HG02642 (cell line): Measurements from ENCODE around the gene R3HDM4.

Experiments
- ATAC-seq: cut with Tn5 transposase; IDR thresholded peaks from one replicate; pipeline ENCODE4 v1.9.1; 2021; ENCODE audit warnings: mild to moderate bottlenecking; ENCODE audit not compliant: unreplicated experiment, poor library complexity

Gene R3HDM4

GRCh38 chr19:917323-918151 lies 4.5 kb upstream of the R3HDM4 start, which contains the start of gene KISS1R:
Gene KISS1R, plus strand, starts transcription at chr19:917333. Its CDS starts 170 bp downstream, at chr19:917503.
- no peak for ATAC-seq

DNA sequence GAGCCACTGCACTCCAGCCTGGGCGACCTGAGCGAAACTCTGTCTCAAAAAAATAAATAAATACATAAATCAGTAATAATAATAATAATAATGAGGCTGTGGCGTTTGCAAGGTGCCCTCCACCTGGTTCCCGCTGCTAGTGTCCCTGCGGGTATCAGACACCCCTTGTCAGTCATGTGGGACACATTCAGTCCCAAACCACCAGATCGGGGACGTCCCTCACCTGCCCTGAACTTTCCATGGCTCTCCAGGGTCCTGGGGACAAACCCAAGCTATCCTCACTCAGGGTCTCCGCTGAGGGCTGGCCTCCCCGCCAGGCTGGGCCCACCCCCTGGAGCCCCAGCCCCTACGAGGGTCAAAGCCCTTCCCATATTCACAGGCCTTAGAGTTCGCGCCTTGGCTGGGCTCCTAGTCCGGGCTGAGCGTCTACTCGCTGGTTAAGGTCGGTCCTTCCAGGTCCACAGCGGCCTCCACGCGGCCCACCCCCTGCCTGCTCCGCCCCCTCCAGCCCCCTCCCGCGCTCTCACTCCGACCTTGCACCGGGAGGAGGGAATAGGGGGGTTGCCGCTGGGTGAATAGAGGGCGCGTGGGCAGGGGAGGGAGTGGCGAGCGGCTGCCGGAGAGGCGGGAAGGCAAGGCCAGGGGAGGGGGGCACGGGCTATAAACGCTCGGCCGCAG lies 3.8 kb upstream of the R3HDM4 start:
- ATAC-seq, result no peak

- no peak for ATAC-seq
These were observed 589 bp downstream of the R3HDM4 start for GRCh38 chr19:912181-913079.

DNA sequence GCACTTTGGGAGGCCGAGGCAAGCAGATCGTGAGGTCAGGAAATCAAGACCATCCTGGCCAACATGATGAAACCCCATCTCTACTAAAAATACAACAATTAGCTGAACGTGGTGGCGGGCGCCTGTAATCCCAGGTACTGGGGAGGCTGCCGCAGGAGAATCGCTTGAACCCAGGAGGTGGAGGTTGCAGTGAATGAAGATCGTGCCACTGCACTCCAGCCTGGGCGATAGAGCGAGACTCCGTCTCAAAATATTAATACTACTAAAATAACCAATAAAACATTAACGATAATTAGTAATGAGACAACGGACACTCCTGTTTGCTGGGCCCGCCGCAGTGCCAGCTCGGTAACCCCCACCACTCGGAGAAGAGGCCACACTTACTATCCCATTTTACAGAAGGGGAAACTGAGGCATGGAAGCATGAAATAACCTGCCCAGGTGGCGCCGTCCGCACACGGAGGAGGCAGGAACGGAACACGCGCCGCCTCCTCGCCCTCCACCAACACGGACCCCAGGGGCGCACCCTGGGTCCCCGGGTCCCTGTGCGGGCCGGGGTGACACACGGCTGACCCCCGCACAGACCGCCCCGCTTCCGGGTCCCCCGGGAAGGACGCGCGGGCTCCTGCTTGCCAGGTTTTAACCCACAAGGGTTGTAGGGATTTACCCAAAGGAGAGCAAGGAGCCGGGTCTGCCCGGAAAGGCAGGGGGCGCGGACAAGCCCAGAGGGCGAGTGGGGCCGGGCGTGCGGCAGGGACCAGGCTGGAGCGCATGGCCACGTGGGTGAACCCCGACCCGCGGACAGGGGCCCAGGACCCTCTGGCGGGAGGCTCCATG lies 1.6 kb downstream of the R3HDM4 start:
- no peak for ATAC-seq

DNA sequence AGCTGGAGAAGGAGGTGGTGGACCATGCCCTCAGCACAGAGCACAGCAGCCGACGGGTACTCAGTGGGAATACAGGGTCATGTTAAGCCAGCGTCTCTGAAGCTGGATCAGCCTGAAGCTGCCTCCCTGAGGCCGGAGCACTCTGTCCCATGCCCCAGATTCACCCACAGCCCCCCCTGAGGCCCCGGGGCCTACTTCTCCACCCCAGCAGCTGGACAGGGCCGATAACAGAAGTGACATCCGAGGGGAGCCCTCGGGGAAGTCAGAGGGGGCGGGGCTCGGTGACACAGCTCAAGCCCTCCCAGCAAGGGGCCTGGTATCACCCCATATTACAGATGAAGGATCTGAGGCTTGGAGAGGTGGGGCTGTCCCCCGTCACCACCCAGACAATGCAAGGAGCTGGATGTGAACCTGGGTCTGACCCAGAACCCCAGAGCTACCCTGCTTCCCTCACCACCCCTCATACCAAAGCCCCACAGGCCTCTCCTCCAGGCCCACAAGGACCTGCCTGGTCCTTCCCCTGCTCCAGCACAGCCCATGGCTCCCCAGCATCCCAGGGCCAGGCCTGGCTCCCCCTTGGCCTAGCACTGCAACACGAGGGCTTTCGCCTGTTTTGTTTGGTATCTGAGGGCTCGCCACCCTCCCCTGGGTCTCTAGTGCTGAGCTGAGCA lies 5.7 kb downstream of the R3HDM4 start:
- ATAC-seq, result no peak

DNA sequence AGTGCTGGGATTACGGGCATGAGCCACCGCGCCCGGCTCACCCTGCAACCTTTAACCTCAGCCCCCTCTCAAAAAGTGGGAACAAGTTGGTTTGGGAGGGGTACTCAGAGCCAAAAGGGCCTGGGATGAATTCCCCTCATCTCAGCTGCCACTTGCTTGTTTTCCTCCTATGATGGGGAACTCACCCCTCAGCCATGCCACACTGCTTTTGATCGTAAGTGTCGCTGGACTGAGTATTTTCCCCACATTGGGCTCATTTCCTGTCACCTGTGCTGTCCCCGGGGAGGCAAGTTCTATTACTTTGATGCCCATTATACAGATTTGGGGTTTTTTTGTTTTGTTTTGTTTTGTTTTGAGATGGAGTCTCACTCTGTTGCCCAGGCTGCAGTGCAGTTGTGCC lies 6.5 kb downstream of the R3HDM4 start:
- no peak for ATAC-seq

GRCh38 chr19:904545-904944 lies 8.5 kb downstream of the R3HDM4 start:
- ATAC-seq, result no peak

DNA sequence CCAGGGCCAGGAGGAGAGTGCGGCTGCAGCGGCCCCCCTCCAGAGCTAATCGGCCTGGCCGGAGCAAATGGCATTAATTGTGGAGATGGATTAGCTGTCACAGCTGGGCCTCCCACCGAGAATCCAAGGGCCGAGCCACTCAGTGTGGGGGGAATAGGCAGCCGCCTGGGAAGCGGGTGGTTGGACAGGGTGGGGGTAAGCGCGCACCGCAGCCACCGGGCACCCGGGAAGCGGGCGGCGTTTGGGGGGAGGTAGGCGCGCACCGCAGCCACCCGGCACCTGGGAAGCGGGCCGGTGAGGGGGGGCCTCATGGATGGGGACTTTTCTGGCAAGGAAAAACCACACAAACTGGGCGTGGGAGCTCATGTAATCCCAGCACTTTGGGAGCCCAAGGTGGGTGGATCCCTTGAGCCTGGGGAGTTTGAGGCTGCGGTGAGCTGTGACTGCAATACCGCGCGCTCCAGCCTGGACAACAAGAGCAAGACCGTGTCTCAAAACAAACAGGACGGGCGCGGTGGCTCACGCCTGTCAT lies 9.7 kb downstream of the R3HDM4 start:
- ATAC-seq, result no peak

GRCh38 chr19:902446-903226 lies 10.4 kb downstream of the R3HDM4 start:
- no peak for ATAC-seq

GRCh38 chr19:902093-902370 lies 11.0 kb downstream of the R3HDM4 start:
- no peak for ATAC-seq

DNA sequence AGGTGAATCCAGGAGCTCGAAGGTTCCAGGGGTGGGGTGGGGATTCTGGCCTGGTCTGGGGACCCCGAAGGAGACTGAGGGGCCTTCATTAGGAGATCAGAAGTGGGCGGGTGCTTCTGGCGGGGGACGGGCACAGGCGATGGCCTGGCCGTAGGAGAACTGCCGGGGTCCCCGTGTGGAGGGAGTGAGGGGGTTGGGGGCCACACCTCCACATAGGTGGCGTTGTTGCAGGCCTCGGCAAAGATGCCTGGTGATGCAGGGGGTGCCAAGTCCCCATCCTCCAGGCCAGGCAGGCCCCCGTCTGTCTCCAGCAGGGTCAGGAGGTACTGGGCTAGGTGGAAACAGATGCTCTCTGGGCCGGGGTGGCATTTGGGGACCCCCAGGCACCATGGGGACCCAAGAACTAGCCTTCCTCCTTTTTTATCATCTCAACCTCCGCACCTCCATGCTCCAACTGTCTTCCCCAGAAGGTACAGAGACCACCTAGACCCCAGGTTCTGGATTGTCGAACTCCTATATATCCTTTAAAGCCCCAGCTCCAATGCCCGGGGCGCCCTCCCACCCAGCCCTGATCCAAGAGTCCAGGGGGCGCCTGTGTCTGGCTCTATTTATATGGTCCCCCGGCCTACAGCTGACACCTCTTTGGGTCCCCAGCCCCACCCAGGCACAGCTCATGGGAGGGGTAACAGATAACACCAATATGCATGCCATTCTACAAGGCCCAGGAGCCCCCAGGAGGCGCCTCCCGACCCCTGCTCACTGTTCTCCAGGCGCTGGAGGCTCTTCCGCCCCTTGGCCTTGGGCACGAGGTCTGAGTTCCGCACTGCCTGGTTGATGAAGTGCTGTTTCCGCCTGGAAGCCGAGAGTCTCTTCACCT lies 11.6 kb downstream of the R3HDM4 start:
- no peak for ATAC-seq

GRCh38 chr19:900302-901111 lies 12.5 kb downstream of the R3HDM4 start:
- no peak for ATAC-seq

DNA sequence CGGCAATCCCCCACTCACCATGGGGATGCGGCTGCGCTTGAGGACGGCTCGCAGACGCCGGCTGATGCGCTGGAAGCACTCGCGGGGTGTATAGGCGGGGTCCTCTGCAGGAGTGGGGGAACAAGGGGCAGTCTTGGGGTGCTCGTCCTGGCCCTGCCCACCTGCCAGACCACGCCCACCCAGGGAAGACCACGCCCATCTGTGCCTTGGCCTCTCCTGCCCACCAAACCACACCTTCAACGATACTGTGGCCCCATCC lies 13.0 kb downstream of the R3HDM4 start:
- ATAC-seq, result no peak

GRCh38 chr19:899336-900042 lies 13.5 kb downstream of the R3HDM4 start:
- ATAC-seq, result no peak

- ATAC-seq, result no peak
These were observed 14.4 kb downstream of the R3HDM4 start for GRCh38 chr19:898663-899062.

- ATAC-seq, result no peak
These were observed 15.5 kb downstream of the R3HDM4 start for GRCh38 chr19:897442-898039.
